Sigmoid colon (tissue), 3 donors: Measurements from ENCODE around the gene SPEN.

ENCODE experiments used
- CTCF ChIP-seq, 4 experiments: fragments of 450-650 bp in 3 of 4; fragments of 200-600 bp in 1 of 4; IDR thresholded peaks; one replicate each; pipeline ENCODE4 v1.5.1; 2016 to 2019; ENCODE audit warnings: antibody characterized with exemption in 4 of 4, mild to moderate bottlenecking in 3 of 4, moderate library complexity in 2 of 4
- POLR2A ChIP-seq, 2 donors: fragments of 450-650 bp; IDR thresholded peaks; one replicate each; pipeline ENCODE4 v1.6.1; 2016; ENCODE audit warnings: antibody characterized with exemption in 2 of 2, mild to moderate bottlenecking in 2 of 2, moderate library complexity in 2 of 2

- TF ChIP-seq CTCF (IDR thresholded peaks at IDR 0.05) (no peak), POLR2A (IDR thresholded peaks at IDR 0.05) (no peak)
These were observed 105.1 kb downstream of the SPEN start for GRCh38 chr1:15952317-15953258.
